Epithelial cell of prostate (primary cell): Measurements from ENCODE around the gene COMMD1.
"Not testable (repeated sequence)": the region's sequence is repeated elsewhere in the genome, so short reads cannot be mapped to it uniquely, and the experiment has no call there.

Experiments
- DNase-seq: peaks from one replicate; pipeline ENCODE4 v3.0.0-alpha.2; 2011; ENCODE audit warnings: low read depth, low spot score
- H3K27ac ChIP-seq: fragments of 450-650 bp; 2 replicates; pipeline ENCODE4 v1.5.1; 2017; ENCODE audit warnings: mild to moderate bottlenecking

Gene COMMD1

GRCh38 chr2:61905372-61906185 lies at the start of gene COMMD1:
COMMD1 (plus strand) TSS chr2:61905674; CDS start chr2:61905679, 5 bp downstream.
- DNase-seq, result no peak
- H3K27ac ChIP-seq, result no peak within 1 kb of the TSS

GRCh38 chr2:61857224-61857623 lies 48.2 kb upstream of the COMMD1 start:
- no peak overlapping the region for H3K27ac ChIP-seq
- no peak for DNase-seq

- no peak for DNase-seq
- no peak overlapping the region for H3K27ac ChIP-seq
These were observed 43.4 kb upstream of the COMMD1 start for GRCh38 chr2:61862085-61862484.

GRCh38 chr2:61866482-61867089 lies 38.9 kb upstream of the COMMD1 start:
- DNase-seq, H3K27ac ChIP-seq: not testable (repeated sequence)

- no peak overlapping the region for H3K27ac ChIP-seq
- no peak for DNase-seq
These were observed 29.1 kb upstream of the COMMD1 start for GRCh38 chr2:61876400-61876799.

- peak overlapping the region; percentile 54 for H3K27ac ChIP-seq
- DNase-seq, result no peak
These were observed 27.8 kb upstream of the COMMD1 start for GRCh38 chr2:61877571-61878245.

- no peak for DNase-seq
- H3K27ac ChIP-seq, result peak overlapping the region; percentile 54
These were observed 26.7 kb upstream of the COMMD1 start for GRCh38 chr2:61878761-61879160.

GRCh38 chr2:61879351-61879750 lies 26.1 kb upstream of the COMMD1 start:
- not testable (repeated sequence) for DNase-seq
- peak overlapping the region; percentile 54 for H3K27ac ChIP-seq

GRCh38 chr2:61882850-61883249 lies 22.6 kb upstream of the COMMD1 start:
- no peak for DNase-seq
- H3K27ac ChIP-seq, result no peak overlapping the region

- H3K27ac ChIP-seq, result no peak overlapping the region
- DNase-seq, result no peak
These were observed 19.4 kb upstream of the COMMD1 start for GRCh38 chr2:61885896-61886603.

GRCh38 chr2:61887717-61888266 lies 17.7 kb upstream of the COMMD1 start:
- DNase-seq, result no peak

GRCh38 chr2:61888267-61889055 lies 17.0 kb upstream of the COMMD1 start, which contains the start of gene CCT4:
CCT4 (minus strand) TSS chr2:61888656; CDS start chr2:61888507, 149 bp downstream.
- peak; percentile 18 for DNase-seq

More at GRCh38 chr2:61887717-61888266, 17.7 kb upstream of the COMMD1 start:
- peak overlapping the region; percentile 86 for H3K27ac ChIP-seq

GRCh38 chr2:61898810-61899209 lies 6.7 kb upstream of the COMMD1 start:
- H3K27ac ChIP-seq, result no peak overlapping the region
- no peak for DNase-seq

More at GRCh38 chr2:61888267-61889055, 17.0 kb upstream of the COMMD1 start, which contains the start of gene CCT4:
- H3K27ac ChIP-seq, result peak within 1 kb of the TSS; percentile 86

- DNase-seq, result no peak
- no peak overlapping the region for H3K27ac ChIP-seq
These were observed 5.2 kb upstream of the COMMD1 start for GRCh38 chr2:61900281-61900680.

- DNase-seq, result no peak
- H3K27ac ChIP-seq, result no peak overlapping the region
These were observed 654 bp downstream of the COMMD1 start for GRCh38 chr2:61906186-61906470.

GRCh38 chr2:61909116-61909515 lies 3.6 kb downstream of the COMMD1 start:
- peak overlapping the region; percentile 1 for H3K27ac ChIP-seq
- DNase-seq, result no peak

- DNase-seq, result no peak
- no peak overlapping the region for H3K27ac ChIP-seq
These were observed 5.1 kb downstream of the COMMD1 start for GRCh38 chr2:61910603-61911002.

- no peak for DNase-seq
- H3K27ac ChIP-seq, result no peak overlapping the region
These were observed 6.0 kb downstream of the COMMD1 start for GRCh38 chr2:61911510-61911909.

- DNase-seq, H3K27ac ChIP-seq: not testable (repeated sequence)
These were observed 9.3 kb downstream of the COMMD1 start for GRCh38 chr2:61914794-61915193.
